GM23338 (cell line): Measurements from ENCODE around the gene CACNA2D3.

Source experiments
- ETS1 ChIP-seq: IDR thresholded peaks from 2 replicates; pipeline ENCODE4 v1.6.1; 2016; ENCODE audit warnings: antibody characterized with exemption
- EZH2 ChIP-seq: fragments of 200-600 bp; sonication (generic); IDR thresholded peaks from one replicate; pipeline ENCODE4 v1.8.0; 2017; ENCODE audit warnings: antibody characterized with exemption, mild to moderate bottlenecking, low read depth; ENCODE audit not compliant: unreplicated experiment
- POLR2AphosphoS5 ChIP-seq: IDR thresholded peaks from 2 replicates; pipeline ENCODE4 v1.6.1; 2016; ENCODE audit warnings: antibody characterized with exemption, low read depth
- TF ChIP-seq, protein P1 (sequence below), 2 experiments: fragments of 200-600 bp in 1 of 2; sonication (generic) in 1 of 2; conservative IDR thresholded peaks; 2 replicates each; pipeline versions ENCODE4 v1.5.1 to v1.6.1; 2016 to 2017; ENCODE audit warnings: antibody characterized with exemption in 2 of 2, low read depth in 2 of 2, mild to moderate bottlenecking in 2 of 2, moderate library complexity in 1 of 2
- TF ChIP-seq, protein P2 (sequence below): IDR thresholded peaks from one replicate; pipeline ENCODE4 v1.6.1; 2018; ENCODE audit warnings: antibody characterized with exemption; ENCODE audit not compliant: unreplicated experiment

- TF ChIP-seq, protein P1, sequence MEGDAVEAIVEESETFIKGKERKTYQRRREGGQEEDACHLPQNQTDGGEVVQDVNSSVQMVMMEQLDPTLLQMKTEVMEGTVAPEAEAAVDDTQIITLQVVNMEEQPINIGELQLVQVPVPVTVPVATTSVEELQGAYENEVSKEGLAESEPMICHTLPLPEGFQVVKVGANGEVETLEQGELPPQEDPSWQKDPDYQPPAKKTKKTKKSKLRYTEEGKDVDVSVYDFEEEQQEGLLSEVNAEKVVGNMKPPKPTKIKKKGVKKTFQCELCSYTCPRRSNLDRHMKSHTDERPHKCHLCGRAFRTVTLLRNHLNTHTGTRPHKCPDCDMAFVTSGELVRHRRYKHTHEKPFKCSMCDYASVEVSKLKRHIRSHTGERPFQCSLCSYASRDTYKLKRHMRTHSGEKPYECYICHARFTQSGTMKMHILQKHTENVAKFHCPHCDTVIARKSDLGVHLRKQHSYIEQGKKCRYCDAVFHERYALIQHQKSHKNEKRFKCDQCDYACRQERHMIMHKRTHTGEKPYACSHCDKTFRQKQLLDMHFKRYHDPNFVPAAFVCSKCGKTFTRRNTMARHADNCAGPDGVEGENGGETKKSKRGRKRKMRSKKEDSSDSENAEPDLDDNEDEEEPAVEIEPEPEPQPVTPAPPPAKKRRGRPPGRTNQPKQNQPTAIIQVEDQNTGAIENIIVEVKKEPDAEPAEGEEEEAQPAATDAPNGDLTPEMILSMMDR (conservative IDR thresholded peaks at IDR 0.05; ENCODE audit: low read depth in 2 of 2) = no peak
- no peak for TF ChIP-seq EZH2
- TF ChIP-seq, protein P2, sequence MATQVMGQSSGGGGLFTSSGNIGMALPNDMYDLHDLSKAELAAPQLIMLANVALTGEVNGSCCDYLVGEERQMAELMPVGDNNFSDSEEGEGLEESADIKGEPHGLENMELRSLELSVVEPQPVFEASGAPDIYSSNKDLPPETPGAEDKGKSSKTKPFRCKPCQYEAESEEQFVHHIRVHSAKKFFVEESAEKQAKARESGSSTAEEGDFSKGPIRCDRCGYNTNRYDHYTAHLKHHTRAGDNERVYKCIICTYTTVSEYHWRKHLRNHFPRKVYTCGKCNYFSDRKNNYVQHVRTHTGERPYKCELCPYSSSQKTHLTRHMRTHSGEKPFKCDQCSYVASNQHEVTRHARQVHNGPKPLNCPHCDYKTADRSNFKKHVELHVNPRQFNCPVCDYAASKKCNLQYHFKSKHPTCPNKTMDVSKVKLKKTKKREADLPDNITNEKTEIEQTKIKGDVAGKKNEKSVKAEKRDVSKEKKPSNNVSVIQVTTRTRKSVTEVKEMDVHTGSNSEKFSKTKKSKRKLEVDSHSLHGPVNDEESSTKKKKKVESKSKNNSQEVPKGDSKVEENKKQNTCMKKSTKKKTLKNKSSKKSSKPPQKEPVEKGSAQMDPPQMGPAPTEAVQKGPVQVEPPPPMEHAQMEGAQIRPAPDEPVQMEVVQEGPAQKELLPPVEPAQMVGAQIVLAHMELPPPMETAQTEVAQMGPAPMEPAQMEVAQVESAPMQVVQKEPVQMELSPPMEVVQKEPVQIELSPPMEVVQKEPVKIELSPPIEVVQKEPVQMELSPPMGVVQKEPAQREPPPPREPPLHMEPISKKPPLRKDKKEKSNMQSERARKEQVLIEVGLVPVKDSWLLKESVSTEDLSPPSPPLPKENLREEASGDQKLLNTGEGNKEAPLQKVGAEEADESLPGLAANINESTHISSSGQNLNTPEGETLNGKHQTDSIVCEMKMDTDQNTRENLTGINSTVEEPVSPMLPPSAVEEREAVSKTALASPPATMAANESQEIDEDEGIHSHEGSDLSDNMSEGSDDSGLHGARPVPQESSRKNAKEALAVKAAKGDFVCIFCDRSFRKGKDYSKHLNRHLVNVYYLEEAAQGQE = no peak
- no peak for TF ChIP-seq ETS1
- TF ChIP-seq POLR2AphosphoS5 = no peak
Observed at GRCh38 chr3:54303517-54304375, 181.4 kb downstream of the CACNA2D3 start.
